Natural killer cell treated with Interleukin-12 subunit alpha and Interleukin-12 subunit beta and Interleukin-15 and Interleukin-18, amount 100 ng/mL, for 72 hours (primary cell): ENCODE data around the gene KCNMA1. TPM values are rescaled to one million over a fixed set of nuclear protein-coding genes. Genes with fewer than 3 reads are reported as not detected.
"Not testable (repeated sequence)": the region's sequence is repeated elsewhere in the genome, so short reads cannot be mapped to it uniquely, and the experiment has no call there.

Source experiments
- ATAC-seq, 2 donors: fragments of 150-1000 bp; cut with Tn5 transposase in 1 of 2; sonication (Bioruptor Pico), chemical (Tn5 transposase) in 1 of 2; 2 replicates each; pipeline ENCODE4 v1.10.0; 2021
- DNase-seq: peaks from one replicate; pipeline ENCODE4 v3.0.0; 2022; ENCODE audit warnings: low spot score
- H3K27ac Mint-ChIP-seq, 2 donors: 1 replicate in 1 of 2; 2 replicates in 1 of 2; pipeline ENCODE4 v1.8.0; 2022; ENCODE audit warnings: mixed read lengths in 2 of 2, mild to moderate bottlenecking in 1 of 2, moderate library complexity in 1 of 2
- H3K27me3 Mint-ChIP-seq, 2 donors: 1 replicate in 1 of 2; 2 replicates in 1 of 2; pipeline ENCODE4 v1.8.0; 2022; ENCODE audit warnings: mixed read lengths in 2 of 2
- H3K36me3 Mint-ChIP-seq: one replicate; pipeline ENCODE4 v1.8.0; 2022; ENCODE audit warnings: mixed read lengths
- H3K4me1 Mint-ChIP-seq, 2 donors: 1 replicate in 1 of 2; 2 replicates in 1 of 2; pipeline ENCODE4 v1.8.0; 2022; ENCODE audit warnings: low read depth in 2 of 2, mixed read lengths in 2 of 2, mild to moderate bottlenecking in 1 of 2
- H3K4me3 Mint-ChIP-seq: one replicate; pipeline ENCODE4 v1.8.0; 2022; ENCODE audit warnings: mixed read lengths
- H3K9me3 Mint-ChIP-seq: 2 replicates; pipeline ENCODE4 v1.8.0; 2022; ENCODE audit warnings: mixed read lengths
- total RNA-seq, 2 donors: library from RNA; stranded (reverse); gene quantifications; one replicate each; pipeline ENCODE4 v1.2.3, GENCODE V29; 2022

The KCNMA1 gene
- total RNA-seq, 2 donors from 2014 or later: 2.8 TPM; not detected in 1

DNA sequence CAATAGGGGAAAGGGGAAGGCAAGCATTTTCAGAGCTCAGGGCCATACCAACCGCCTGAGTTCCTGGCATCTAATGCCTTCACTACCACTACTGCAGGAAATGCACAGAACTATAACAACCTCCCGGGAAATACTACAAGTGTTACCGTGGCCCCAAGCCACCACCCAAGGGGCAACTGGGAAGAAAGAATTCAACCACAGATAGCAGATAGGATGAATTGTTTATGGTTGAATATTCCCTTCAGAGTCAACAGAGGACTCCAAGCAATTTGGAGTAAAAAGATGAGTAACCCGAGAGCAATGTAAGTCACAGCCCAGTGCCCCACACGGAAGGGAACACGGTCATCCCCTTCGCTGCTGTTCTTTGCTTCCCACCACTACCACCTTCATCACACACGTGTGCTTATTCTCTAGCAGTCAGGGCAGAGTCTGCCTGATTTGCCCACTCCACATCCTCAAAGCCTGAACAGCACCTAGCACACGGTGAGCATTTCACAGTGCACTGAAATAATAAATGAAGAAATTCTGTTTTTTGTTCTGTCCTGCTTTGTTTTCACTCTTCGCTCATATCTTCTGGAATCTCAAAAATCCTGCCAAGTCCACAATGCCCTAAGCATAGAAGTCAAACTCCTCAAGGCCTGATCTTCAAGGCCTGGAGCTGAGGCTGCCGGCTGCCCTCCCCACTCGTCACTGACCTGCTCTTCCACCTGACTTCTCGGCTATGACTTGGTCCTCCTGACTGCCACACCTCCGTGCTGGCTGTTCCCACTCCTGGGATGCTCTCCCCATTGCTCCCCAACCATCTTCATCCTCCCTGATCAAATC, 221.1 kb downstream of the KCNMA1 start:
- H3K4me3 Mint-ChIP-seq: no peak overlapping the region
- peaks cover 2 to 8% of the 10 kb centered on the region in 2 donors for H3K27me3 Mint-ChIP-seq
- no peaks in the 10 kb centered on the region for H3K4me1 Mint-ChIP-seq
- no peak for DNase-seq
- H3K36me3 Mint-ChIP-seq: no peaks in the 10 kb centered on the region
- H3K9me3 Mint-ChIP-seq: no peaks in the 10 kb centered on the region
- H3K27ac Mint-ChIP-seq: no peak overlapping the region
- ATAC-seq: no peak

DNA sequence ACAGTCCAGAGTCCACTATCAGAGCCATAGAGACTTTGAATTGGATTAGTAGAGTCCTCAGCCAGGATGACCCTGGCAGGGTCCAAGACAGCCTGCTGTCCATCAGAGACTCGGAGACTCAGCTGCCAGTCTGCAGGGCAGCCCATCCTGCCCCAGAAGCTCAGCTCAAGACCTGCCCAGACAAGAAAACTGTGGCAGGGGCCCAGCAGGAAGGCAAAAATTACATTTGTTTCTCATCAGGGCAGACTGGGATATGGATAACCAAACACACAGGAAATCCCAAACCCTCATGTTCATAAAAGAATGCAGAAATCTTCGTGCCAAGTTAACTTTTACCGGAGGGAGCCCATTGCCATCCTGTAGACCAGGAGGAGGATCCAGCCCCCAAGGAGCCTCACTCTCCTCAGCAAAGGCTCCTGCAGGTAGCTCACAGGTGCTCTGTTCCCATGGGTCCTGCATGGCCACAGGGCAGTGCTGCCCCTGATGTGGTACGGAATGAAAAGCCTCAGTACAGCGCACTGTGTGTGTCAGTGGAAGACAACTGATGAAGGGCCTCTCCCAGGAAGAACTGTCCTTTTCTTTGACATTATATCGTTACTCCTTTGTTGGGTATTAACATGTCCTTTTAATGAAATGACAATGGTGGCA, 222.2 kb downstream of the KCNMA1 start:
- no peaks in the 10 kb centered on the region for H3K4me1 Mint-ChIP-seq
- no peak overlapping the region for H3K4me3 Mint-ChIP-seq
- ATAC-seq: no peak
- no peaks in the 10 kb centered on the region for H3K36me3 Mint-ChIP-seq
- no peak for DNase-seq
- H3K27me3 Mint-ChIP-seq: peaks cover 2 to 15% of the 10 kb centered on the region in 2 donors
- no peaks in the 10 kb centered on the region for H3K9me3 Mint-ChIP-seq
- H3K27ac Mint-ChIP-seq: no peak overlapping the region

DNA sequence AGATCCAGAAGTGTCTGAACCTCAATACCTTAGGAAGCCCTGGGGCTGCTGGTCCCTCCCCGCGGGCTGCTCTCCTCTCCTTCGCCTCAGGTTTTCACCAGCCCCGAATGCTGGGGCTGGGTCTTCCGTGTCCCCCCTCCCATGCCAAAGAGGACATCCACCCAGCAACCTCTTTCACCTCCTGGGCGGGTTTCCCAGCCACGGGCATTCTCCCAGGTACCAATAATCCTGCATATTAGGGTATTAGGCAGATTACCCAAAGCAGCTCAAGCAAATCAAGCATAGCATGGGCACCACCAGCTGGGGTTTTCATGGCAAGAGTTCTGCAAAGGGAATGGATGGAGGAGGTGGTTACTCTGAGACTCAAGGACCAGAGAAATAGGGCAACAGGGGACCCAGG, 224.4 kb downstream of the KCNMA1 start:
- Mint-ChIP-seq H3K27me3 (peaks cover 2 to 15% of the 10 kb centered on the region in 2 donors), H3K27ac (no peak overlapping the region), H3K36me3 (no peaks in the 10 kb centered on the region), H3K9me3 (no peaks in the 10 kb centered on the region), H3K4me1 (no peaks in the 10 kb centered on the region), H3K4me3 (no peak overlapping the region)
- DNase-seq (no peak), ATAC-seq (no peak)

GRCh38 chr10:77412573-77413133, 225.0 kb downstream of the KCNMA1 start:
- H3K27ac Mint-ChIP-seq, H3K9me3 Mint-ChIP-seq, H3K36me3 Mint-ChIP-seq, H3K4me1 Mint-ChIP-seq, DNase-seq, ATAC-seq, H3K4me3 Mint-ChIP-seq: not testable (repeated sequence)
- peaks cover 2 to 15% of the 10 kb centered on the region in 2 donors for H3K27me3 Mint-ChIP-seq

GRCh38 chr10:77411805-77412204, 225.8 kb downstream of the KCNMA1 start:
- no peaks in the 10 kb centered on the region for H3K36me3 Mint-ChIP-seq
- H3K4me3 Mint-ChIP-seq: no peak overlapping the region
- H3K27me3 Mint-ChIP-seq: peaks cover 2 to 9% of the 10 kb centered on the region in 2 donors
- ATAC-seq (no peak), DNase-seq (no peak)
- no peaks in the 10 kb centered on the region for H3K4me1 Mint-ChIP-seq
- H3K9me3 Mint-ChIP-seq: no peaks in the 10 kb centered on the region
- no peak overlapping the region for H3K27ac Mint-ChIP-seq

GRCh38 chr10:77410523-77410922, 227.1 kb downstream of the KCNMA1 start:
- peaks cover 2 to 7% of the 10 kb centered on the region in 2 donors for H3K27me3 Mint-ChIP-seq
- DNase-seq (no peak), ATAC-seq (no peak)
- H3K9me3 Mint-ChIP-seq: no peaks in the 10 kb centered on the region
- H3K27ac Mint-ChIP-seq: no peak overlapping the region
- H3K4me1 Mint-ChIP-seq: no peaks in the 10 kb centered on the region
- no peak overlapping the region for H3K4me3 Mint-ChIP-seq
- no peaks in the 10 kb centered on the region for H3K36me3 Mint-ChIP-seq

DNA sequence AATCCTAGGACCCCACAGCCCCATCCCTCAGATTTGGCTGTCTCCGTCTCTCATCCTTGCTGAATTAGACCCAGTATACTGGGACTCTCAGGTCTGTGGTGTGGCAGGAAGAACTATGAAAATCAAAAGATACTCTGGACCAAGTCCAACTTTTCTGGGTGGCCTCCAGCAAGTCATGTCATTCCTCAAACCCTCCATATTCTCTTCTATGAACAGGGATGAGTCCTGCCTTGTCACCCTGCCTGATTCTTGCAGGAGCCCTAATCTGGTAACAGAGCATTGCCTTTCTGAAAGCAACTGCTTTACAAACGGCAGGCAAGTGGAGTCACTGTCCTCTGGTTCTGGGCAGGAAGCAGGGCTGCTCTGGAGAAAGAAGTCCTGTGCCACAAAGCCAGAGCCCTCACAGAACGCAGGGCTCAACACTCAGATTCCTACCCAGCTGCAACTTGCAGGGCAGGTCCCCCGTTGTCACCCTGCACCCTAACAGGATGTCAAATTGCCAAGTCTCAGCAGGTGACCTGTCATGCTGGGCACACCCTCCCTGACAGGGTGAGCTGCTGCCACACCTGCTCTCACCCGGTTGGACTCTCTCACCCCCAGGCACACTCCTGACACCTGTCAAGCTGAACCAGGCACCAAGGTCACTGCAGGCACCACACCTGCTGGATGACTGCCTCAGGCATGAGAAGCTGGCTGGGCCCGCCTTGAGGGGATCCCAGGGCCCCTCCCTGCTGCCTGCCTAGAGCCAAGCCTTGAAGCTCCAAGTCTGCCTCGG, 227.7 kb downstream of the KCNMA1 start:
- no peak overlapping the region for H3K27ac Mint-ChIP-seq
- no peak for ATAC-seq
- no peaks in the 10 kb centered on the region for H3K9me3 Mint-ChIP-seq

DNA sequence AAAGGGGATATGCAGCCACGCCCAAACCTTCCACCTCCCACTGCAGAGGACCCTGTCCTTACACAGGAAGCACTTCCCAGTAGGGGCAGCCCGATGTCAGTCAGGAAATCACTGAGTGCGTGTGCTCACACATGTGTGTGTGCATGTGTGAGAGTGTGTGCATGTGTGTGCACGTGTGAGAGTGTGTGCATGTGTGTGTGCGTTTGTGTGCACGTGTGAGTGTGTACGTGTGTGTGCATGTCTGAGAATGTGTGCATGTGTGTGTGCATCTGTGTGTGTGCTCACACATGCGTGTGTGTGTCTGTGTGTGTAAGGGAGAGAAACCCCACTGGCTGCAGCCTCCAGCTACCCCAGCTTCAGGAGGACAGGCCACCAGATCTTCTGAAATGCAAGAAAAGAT, 229.3 kb downstream of the KCNMA1 start:
- Mint-ChIP-seq H3K4me1 (no peaks in the 10 kb centered on the region), H3K36me3 (no peaks in the 10 kb centered on the region), H3K9me3 (no peaks in the 10 kb centered on the region), H3K27me3 (peaks cover 5 to 7% of the 10 kb centered on the region in 2 donors), H3K27ac (no peak overlapping the region), H3K4me3 (no peak overlapping the region)
- no peak for DNase-seq
- no peak for ATAC-seq

More for the DNA sequence above, 227.7 kb downstream of the KCNMA1 start:
- H3K27me3 Mint-ChIP-seq: peaks cover 2 to 7% of the 10 kb centered on the region in 2 donors
- no peak for DNase-seq
- H3K4me1 Mint-ChIP-seq: no peaks in the 10 kb centered on the region
- H3K4me3 Mint-ChIP-seq: no peak overlapping the region
- no peaks in the 10 kb centered on the region for H3K36me3 Mint-ChIP-seq

DNA sequence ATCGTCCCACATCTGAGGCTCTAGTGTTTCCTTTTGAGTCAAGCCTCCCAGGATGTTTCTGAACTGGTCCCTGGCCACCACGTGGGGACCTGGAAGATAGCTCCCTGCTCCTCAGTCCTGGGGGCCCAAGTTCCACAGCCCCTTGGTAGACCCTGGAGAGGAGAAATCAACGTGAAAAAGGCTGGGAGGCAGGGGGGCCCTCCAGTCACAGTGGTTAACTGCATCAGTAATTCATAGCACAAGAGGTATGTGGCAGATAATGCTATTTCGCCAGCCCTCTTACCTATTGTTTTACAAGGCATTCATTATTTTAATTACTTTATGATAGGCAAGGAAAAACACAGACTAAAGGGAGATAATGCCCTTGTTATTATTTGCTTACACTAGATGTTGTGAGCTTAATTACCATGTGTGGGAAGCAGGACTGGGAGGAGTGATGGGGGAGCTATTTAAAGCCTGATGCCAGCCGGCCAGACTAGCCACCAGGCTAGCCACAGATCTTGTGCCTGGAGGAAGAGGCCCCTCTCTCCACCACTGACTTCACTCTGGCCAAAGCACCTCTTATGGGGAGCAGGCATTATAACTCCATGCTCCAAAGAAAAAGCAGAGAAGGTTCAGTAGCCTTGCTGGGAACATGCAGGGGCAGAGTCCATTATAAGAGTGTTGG, 230.7 kb downstream of the KCNMA1 start:
- H3K9me3 Mint-ChIP-seq: no peaks in the 10 kb centered on the region
- no peak overlapping the region for H3K27ac Mint-ChIP-seq
- ATAC-seq: no peak
- no peaks in the 10 kb centered on the region for H3K4me1 Mint-ChIP-seq
- H3K36me3 Mint-ChIP-seq: no peaks in the 10 kb centered on the region
- no peak for DNase-seq
- no peak overlapping the region for H3K4me3 Mint-ChIP-seq
- peaks cover 9 to 18% of the 10 kb centered on the region in 2 donors for H3K27me3 Mint-ChIP-seq

DNA sequence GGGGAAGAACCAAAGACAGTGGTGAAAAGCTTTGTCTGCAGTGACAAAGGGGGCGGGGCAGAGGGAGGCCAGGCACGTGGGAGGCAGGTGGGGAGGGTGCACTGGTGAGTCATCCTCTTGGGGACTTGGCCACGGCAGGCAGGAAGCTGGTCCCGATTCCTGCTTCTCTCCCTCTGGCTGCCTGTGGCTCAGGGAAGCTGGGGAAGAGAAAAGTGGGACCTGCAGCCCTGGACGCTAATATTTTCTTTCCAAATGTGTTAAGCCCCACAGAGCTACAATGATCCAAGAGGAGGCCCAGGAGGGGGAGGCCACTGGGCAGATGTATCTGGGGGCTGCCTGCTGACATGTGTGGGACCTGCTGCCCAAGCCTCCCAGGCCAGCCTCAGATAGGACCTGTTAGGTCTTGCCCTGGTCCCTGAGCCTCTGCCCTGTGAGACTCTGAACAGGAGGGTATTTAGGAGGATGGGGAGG, 231.8 kb downstream of the KCNMA1 start:
- Mint-ChIP-seq H3K36me3 (no peaks in the 10 kb centered on the region), H3K27ac (no peak overlapping the region), H3K27me3 (peaks cover 15 to 23% of the 10 kb centered on the region in 2 donors), H3K4me3 (no peak overlapping the region), H3K4me1 (no peaks in the 10 kb centered on the region), H3K9me3 (no peaks in the 10 kb centered on the region)
- DNase-seq (no peak), ATAC-seq (no peak)

DNA sequence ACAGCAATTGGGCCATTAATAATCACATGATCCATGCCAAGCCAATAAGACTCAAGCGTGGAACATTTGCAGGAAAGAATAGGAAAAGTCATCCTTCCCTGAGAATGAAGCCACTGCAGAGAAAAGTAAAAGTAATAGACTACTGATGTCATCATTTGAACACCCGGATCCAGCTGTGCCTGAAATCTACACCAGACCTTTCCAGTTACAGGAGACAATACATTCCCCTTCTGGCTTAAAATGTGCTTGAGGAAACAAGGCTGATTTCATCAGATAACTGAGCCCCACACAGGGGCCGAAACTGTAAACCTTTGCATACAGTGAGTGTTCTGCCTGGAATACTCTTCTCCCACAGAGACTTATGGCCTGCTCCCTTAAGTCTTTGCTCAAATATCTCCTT, 232.8 kb downstream of the KCNMA1 start:
- Mint-ChIP-seq H3K9me3 (no peaks in the 10 kb centered on the region), H3K27ac (no peak overlapping the region), H3K27me3 (peaks cover 15 to 19% of the 10 kb centered on the region in 2 donors), H3K4me3 (no peak overlapping the region), H3K4me1 (no peaks in the 10 kb centered on the region), H3K36me3 (no peaks in the 10 kb centered on the region)
- DNase-seq (no peak), ATAC-seq (no peak)

GRCh38 chr10:77403761-77404160, 233.8 kb downstream of the KCNMA1 start:
- Mint-ChIP-seq H3K36me3 (no peaks in the 10 kb centered on the region), H3K9me3 (no peaks in the 10 kb centered on the region)

GRCh38 chr10:77401683-77402082, 235.9 kb downstream of the KCNMA1 start:
- no peaks in the 10 kb centered on the region for H3K36me3 Mint-ChIP-seq
- H3K9me3 Mint-ChIP-seq: no peaks in the 10 kb centered on the region
- no peaks in the 10 kb centered on the region for H3K4me1 Mint-ChIP-seq
- no peak overlapping the region for H3K27ac Mint-ChIP-seq
- DNase-seq (no peak), ATAC-seq (no peak)
- H3K4me3 Mint-ChIP-seq: no peak overlapping the region
- peaks cover 18 to 28% of the 10 kb centered on the region in 2 donors for H3K27me3 Mint-ChIP-seq

More at GRCh38 chr10:77403761-77404160, 233.8 kb downstream of the KCNMA1 start:
- H3K4me3 Mint-ChIP-seq: no peak overlapping the region
- H3K4me1 Mint-ChIP-seq: no peaks in the 10 kb centered on the region
- no peak overlapping the region for H3K27ac Mint-ChIP-seq
- DNase-seq: no peak
- peaks cover 15 to 21% of the 10 kb centered on the region in 2 donors for H3K27me3 Mint-ChIP-seq
- ATAC-seq: no peak
